ENCODE measurements around the gene FGD2. TPM values are rescaled to one million over a fixed set of nuclear protein-coding genes. Genes with fewer than 3 reads are reported as not detected.

The FGD2 gene
- total and polyA plus RNA-seq, 9 of the 15 experiments (the other 6 are each of a cell fraction or from before 2014, with no cell fraction given) = 0.09 TPM; not detected in 8

- WGBS (ENCODE audit: insufficient coverage, low coverage, missing lambda C conversion rate) = 90% methylated on average over 15 of the region's 16 CpGs
- Histone ChIP-seq H3K27me3 (ENCODE audit: control insufficient read depth in 2 of 2, insufficient read depth in 2 of 2, low read length in 2 of 2) (no peaks in the 10 kb centered on the region), H3K9me3 (replicated peaks; ENCODE audit: control insufficient read depth, insufficient read depth, low read depth, low read length) (no peaks in the 10 kb centered on the region), H3K4me1 (replicated peaks in 1 of 2; ENCODE audit: control insufficient read depth in 2 of 2, insufficient read depth in 2 of 2, low read length in 2 of 2) (peaks cover 49 to 63% of the 10 kb centered on the region in 2 experiments), H3K4me2 (ENCODE audit: insufficient read depth, low read length) (no peak overlapping the region), H3K27ac (ENCODE audit: extremely low read depth, low read depth, low read length) (no peak overlapping the region), H3K79me2 (ENCODE audit: control insufficient read depth, insufficient read depth, low read length) (peaks cover 12% of the 10 kb centered on the region; the same call in 1 of the 3 replicates), H3K4me3 (no peak overlapping the region), H2AFZ (ENCODE audit: low read depth, low read length) (no peak overlapping the region), H3K36me3 (ENCODE audit: control insufficient read depth, insufficient read depth, low read length) (no peaks in the 10 kb centered on the region), H3K9ac (ENCODE audit: insufficient read depth in 1 of 2, low read depth in 2 of 2, low read length in 2 of 2) (peak overlapping the region in 1 of 2 experiments; percentile 65; a peak in 1 of 4 replicates), H3K9me1 (ENCODE audit: control insufficient read depth, insufficient read depth, low read length) (no peaks in the 10 kb centered on the region), H4K20me1 (replicated peaks; ENCODE audit: control insufficient read depth, insufficient read depth, low read length) (no peaks in the 10 kb centered on the region)
- DNase-seq (ENCODE audit: extremely low read depth in 1 of 4, low spot score in 3 of 4) (no peak), ATAC-seq (no peak), FAIRE-seq (no peak)
- BruUV-seq (replicated peaks) = no TSS peak
- intact Hi-C loops (cut with micrococcal nuclease) (no loop called here), in situ Hi-C loops (cut with MboI) (loop anchor here (10.0 kb wide), 1 partner anchor 148 kb away; no protein-coding TSS in a partner anchor)
- CTCF ChIA-PET (ENCODE audit: low intra/inter-chr PET ratio) = no interaction called here
- POLR2A ChIA-PET = interaction anchor here (0.6 to 2.4 kb wide), 8 partner anchors 9 to 262 kb away, joined by 3 to 17 read pairs (median 4); partner anchors contain the start of gene PIM1
- TF ChIP-seq ZEB2 (IDR thresholded peaks at IDR 0.05) (0 out of 2 replicates have a peak, but pooled peaks have one; percentile 11), FOXA3 (CRISPR knock-in tag; conservative IDR thresholded peaks at IDR 0.05 in 1 of 2, IDR thresholded peaks at IDR 0.05 in 1 of 2) (no peak), FOXK2 (conservative IDR thresholded peaks at IDR 0.05 in 1 of 2, IDR thresholded peaks at IDR 0.05 in 1 of 2; ENCODE audit: low read depth in 2 of 2) (no peak)
- TF ChIP-seq, protein P1, sequence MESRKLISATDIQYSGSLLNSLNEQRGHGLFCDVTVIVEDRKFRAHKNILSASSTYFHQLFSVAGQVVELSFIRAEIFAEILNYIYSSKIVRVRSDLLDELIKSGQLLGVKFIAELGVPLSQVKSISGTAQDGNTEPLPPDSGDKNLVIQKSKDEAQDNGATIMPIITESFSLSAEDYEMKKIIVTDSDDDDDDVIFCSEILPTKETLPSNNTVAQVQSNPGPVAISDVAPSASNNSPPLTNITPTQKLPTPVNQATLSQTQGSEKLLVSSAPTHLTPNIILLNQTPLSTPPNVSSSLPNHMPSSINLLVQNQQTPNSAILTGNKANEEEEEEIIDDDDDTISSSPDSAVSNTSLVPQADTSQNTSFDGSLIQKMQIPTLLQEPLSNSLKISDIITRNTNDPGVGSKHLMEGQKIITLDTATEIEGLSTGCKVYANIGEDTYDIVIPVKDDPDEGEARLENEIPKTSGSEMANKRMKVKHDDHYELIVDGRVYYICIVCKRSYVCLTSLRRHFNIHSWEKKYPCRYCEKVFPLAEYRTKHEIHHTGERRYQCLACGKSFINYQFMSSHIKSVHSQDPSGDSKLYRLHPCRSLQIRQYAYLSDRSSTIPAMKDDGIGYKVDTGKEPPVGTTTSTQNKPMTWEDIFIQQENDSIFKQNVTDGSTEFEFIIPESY (CRISPR knock-in tag; IDR thresholded peaks at IDR 0.05) = no peak
Observed at GRCh38 chr6:37056439-37057127, 51.1 kb downstream of the FGD2 start.
